SK-N-SH treated with all-trans-retinoic acid at 6 μM for 48 hours (cell line): ENCODE data around the gene TFR2.

Experiments used
- PATZ1 ChIP-seq: fragments of 250-450 bp; sonication (Bioruptor Pico); IDR thresholded peaks from 2 replicates; pipeline ENCODE4 v1.8.0; 2020; ENCODE audit warnings: mild to moderate bottlenecking, moderate library complexity, borderline replicate concordance
- POU6F1 ChIP-seq: fragments of 250-450 bp; sonication (Bioruptor Pico); IDR thresholded peaks from 2 replicates; pipeline ENCODE4 v1.8.0; 2021; ENCODE audit warnings: low read depth, mild to moderate bottlenecking, moderate library complexity, borderline replicate concordance
- PPARA ChIP-seq: fragments of 250-450 bp; sonication (Bioruptor Pico); IDR thresholded peaks from 2 replicates; pipeline ENCODE4 v1.5.0; 2020; ENCODE audit warnings: mild to moderate bottlenecking, borderline replicate concordance
- TOX ChIP-seq: fragments of 250-450 bp; sonication (Bioruptor Pico); IDR thresholded peaks from 2 replicates; pipeline ENCODE4 v1.8.0; 2021; ENCODE audit warnings: mild to moderate bottlenecking, moderate library complexity, borderline replicate concordance
- ZC3H10 ChIP-seq: fragments of 250-450 bp; sonication (Bioruptor Pico); IDR thresholded peaks from 2 replicates; pipeline ENCODE4 v1.5.1; 2021; ENCODE audit warnings: mild to moderate bottlenecking, moderate library complexity
- ZFP3 ChIP-seq: fragments of 250-450 bp; sonication (Bioruptor Pico); IDR thresholded peaks from 2 replicates; pipeline ENCODE4 v1.5.0; 2020; ENCODE audit warnings: mild to moderate bottlenecking, moderate library complexity
- ZNF70 ChIP-seq: fragments of 450-650 bp; formaldehyde crosslinking; IDR thresholded peaks from 2 replicates; pipeline ENCODE4 v1.5.0; 2020; ENCODE audit warnings: mild to moderate bottlenecking, moderate library complexity

DNA sequence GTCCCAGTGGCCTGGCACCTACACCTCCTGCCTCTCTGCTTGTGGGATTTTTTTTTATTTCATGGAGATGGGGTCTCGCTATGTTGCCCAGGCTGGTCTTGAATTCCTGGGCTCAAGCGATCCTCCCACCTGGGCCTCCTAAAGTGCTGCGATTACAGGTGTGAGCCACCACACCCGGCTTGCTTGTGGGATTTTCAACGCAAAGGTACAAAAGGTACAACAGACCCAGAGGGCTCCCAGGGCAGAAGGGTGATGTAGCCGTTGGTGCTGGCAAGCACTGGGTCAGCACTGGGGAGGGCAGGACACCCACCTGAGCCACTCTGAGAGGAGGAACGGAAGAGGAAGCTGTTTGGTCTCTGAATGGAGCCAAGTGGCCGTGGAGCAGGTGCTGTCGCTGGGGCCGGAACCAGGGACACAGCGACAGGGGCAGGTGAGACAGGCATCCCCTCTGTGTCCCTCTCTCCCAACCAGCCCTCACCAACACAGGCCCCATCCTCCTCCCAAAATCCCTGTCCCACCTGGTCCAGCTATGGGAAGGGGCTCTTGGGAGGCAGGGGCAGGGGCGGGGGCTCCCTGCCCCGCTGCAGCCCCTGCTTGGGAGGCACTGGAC, 64.9 kb downstream of the TFR2 start:
- TF ChIP-seq ZFP3 (CRISPR knock-in tag) (no peak), POU6F1 (CRISPR knock-in tag) (no peak), PATZ1 (CRISPR knock-in tag) (no peak), PPARA (CRISPR knock-in tag) (no peak), ZNF70 (CRISPR knock-in tag) (no peak), ZC3H10 (CRISPR knock-in tag) (no peak), TOX (CRISPR knock-in tag) (no peak)
